ENCODE results near the gene AK1.

The AK1 gene

DNA sequence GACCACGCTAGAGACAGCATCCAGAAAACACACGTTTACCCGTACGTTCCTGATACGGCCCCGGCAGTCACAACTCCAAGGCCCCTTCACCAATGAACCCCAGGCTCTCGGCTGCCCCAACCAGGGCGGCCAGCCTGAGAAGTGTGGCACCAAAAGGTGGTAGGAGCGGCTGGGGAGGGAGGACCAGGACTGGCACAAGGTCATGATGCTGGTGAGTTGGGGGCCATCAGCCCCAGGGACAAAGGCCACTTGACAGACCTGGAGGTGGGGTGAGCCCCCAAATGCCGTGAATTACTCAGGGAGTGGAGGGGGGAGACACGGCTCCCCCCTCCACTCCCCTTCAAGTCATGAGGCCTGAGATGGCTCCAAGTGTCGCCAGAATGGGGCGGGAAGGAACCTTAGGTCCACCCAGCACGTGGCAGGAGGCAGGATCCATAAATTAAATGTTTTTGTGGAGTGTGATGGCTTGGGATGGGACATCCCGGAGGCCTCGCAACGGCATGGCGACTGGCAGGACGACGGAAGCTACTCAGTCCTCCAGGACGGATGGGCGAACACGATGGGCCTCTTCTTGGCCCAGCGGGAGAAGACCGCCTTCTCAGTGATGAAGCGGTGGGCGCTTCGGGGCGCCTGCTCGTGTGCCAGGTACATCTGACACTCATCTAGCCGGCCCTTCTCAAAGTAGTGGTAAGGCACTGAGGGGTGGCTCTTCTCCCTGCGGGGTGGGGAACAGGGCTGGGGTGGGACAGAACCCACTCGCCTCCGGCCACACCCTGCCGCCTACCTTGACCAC, 30.6 kb upstream of the AK1 start:
- DNase-seq = no peak

DNA sequence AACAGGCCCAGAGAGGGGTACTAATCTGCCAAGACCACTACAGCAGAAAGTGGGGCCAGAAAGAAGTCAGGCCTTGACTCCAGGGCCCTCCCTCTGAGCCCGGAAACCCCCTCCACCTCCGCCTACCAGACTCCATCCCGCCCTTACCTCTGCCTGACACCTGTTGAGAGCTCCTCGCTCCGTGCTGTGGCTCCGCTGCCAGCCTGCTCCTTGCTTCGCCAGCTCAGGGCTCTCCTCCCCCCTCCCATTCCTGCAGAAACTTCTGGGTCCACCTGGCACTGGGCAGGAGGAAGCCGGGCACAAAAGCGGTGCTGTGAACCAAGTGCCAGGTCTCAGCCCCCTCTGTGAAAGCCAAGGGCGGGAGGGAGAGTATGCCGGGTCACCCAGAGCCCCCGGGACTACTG, 28.3 kb upstream of the AK1 start:
- DNase-seq = no peak

DNA sequence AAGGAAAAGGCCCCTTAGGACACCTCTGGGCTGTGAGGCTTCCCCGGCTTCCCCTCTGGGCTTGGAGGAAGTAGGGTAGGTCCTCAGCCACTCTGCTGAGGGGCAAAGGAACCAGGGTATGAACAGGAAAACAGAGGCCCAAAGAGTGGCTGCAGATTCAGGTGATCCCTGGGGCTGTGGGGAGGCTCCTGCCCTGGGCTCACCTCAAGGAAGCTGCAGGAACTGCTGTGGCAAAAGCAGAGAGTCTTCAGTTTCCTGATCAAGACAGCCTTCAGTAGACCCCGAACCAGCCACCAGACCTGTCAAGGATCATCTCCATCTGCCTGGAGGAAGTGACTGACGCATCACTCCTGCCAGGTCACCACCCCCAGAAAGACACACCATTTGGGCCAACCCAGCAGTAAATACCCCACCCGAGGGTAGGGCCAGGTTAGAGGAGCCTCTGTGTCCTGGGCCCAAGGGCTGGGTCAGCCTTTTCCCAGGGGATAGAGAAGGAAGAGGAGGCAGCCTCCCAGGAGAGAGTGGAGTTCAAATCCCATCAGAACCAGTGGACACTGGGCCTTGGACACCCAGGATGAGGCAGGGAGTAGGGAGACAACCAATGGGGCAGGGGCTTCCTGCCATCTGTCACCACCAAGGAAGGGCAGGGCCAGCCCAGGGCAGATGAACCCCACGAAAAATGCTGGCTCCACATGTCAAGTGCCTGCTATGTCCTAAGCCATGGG, 27.7 kb upstream of the AK1 start:
- no peak for DNase-seq

DNA sequence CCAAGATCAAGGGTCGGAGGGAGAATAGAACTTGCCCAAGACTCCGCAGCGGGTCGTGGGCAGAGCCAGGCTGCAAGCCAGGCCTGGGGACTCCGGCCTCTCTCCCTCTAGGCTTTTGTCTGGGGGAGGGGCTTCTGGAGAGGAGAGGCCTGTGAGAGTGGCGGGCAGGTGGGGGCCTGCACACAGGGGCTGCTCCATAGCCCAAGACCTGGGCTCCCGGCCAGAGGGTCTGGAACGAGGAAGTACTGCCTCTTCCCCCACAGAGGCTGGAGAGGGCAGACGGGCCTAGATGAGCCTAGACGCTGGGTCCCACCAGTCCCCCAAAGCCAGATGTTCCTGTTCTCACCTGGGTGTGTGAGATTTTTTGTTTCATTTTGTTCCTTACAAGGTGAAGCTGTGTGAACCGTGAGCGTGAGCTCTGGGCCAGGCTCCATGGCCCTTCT, 27.1 kb upstream of the AK1 start:
- DNase-seq = no peak

DNA sequence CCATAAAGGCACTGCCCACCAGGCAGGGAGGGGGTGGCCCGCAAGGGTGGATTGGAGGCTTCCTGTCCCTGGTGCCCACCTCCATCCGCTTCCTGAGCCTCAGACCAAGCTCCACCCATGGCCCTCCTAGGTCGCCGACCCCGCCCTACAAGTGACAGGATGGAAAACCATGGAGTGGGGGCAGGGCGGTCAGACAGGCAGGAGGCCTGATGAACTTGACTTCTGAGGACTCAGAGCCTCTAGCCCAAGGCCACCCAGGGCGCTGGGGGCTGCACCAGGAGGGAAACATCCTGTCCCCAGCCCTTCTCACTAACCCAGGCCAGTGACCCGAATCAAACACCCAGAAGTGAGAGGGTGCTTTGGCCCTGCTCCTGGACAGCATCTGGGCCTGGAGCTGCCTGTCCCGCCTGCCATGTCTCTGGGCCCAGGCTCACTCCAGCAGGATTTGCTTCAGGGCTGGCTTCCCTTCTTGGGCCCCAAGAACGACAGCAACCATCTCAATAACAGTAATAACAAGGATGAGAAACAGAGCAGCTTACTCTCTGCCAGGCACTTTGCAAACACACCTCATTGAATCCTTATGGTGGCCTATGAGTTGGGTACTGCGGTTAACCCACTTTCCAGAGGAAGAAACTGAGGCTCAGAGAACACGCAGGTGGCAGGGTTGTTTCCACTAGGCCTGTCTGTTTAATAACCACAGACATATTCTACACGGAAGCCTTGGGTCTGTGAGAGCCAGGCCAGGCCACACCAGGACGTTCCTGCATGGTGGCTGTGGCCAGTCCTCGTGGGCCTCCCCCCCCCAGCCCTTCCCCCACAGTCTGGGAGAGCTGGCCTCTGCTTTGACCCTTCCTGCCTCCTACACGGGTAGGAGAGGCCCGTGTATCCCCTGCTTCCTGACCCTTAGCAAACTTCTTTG, 26.3 kb upstream of the AK1 start:
- DNase-seq = peak; percentile 85

DNA sequence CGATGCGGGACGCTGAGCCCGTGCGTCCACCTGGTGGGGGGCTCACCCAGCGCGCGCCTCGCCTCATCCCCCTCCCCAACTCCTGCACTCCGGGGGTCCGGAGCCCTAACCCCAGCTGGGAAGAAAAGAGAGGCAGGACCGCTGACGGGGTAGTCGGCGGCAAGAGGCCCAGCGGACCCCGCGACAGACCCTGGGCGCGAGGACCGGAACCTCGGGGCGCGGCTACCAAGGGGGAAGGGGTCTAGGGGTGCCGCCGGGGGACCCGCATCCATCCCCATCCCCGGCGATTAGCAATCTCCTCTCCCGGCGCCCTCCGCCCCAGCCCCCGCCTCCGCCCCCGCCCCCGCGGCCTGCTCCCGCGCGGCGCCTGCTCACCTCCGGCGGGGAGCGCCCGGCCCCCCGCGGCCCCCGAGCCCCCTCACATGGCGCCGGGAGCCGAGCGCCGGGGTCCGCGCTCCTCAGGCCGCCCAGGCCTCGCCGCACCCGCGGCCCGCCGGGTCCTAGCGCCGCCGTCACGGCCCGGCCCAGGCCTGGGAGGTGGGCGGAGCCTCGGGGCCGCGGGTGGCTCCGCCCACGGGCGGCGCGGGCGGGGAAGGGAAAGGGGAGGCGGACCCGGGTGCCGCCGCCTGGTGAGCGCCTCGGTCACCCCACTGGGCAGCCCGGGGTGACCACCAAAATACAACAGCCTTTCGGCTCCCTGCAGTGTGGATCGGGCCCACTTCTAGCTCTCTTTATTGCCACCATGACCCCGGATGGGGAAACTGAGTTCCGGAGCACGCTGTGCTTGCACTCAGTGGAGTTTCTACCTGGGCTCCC, 21.9 kb upstream of the AK1 start, which contains the start of gene ST6GALNAC6:
ST6GALNAC6 (minus strand) TSS at position 476 of the 816 bp plus-strand sequence. CDS start 1,622 bp downstream, outside the sequence.
- peak; percentile 72 for DNase-seq

DNA sequence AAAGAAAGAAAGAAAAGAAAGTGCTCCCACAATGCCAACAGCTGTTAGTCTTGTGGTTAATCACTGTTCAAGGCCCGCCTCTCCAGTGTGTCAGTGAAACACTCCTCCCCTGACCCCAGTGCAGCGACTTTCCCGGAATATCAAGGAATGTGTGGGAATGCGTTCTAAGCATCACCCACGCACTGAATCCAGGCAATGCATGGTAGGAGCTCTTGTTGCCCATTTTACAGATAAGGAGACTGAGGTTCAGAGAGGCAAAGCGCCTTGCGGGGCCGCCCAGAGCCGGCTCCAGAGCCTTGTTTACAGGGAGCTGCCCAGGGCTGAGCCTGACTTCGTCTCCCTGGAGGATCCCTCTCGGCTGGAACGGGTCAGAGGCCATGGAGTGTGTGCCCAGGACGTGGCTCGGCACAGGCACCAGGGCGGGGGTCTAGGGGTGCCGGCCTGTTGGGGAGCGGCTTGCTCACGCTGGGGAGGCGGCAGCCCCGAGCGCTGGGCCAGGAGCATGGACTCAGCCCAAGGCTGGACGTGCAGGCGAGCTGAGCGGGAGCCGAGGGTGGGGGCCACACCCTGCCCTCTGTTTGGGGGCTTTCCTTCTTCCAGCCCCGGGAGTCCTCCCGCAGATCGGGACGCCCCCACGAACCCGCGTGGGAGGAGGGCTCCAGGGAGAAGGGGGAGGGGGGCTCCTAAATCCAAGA, 21.1 kb upstream of the AK1 start:
- no peak for DNase-seq

DNA sequence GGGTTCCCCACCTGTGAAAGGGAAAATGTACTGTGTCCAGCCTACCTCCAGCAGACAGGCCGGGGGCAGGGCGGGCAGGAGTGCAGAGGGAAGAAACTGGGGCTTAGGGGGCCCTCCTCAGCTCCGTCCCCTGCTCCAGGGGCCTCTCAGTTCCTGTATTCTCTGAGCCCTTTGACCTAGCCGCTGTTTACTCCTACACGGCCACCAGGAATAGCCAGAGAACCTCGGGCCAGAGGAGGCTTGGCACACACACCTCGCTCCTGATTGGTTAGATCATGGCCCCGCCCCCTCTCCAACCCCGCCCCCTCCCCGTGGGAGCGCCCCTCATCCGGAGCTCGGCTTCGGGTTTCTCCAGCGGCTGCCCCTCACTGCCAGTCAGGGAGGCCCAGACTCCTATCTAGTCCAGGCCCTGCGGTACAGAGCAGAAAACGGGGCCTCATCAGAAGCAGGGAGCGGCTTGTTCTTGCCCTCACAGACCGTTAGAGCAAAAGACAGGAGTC, 19.8 kb upstream of the AK1 start:
- DNase-seq = no peak

DNA sequence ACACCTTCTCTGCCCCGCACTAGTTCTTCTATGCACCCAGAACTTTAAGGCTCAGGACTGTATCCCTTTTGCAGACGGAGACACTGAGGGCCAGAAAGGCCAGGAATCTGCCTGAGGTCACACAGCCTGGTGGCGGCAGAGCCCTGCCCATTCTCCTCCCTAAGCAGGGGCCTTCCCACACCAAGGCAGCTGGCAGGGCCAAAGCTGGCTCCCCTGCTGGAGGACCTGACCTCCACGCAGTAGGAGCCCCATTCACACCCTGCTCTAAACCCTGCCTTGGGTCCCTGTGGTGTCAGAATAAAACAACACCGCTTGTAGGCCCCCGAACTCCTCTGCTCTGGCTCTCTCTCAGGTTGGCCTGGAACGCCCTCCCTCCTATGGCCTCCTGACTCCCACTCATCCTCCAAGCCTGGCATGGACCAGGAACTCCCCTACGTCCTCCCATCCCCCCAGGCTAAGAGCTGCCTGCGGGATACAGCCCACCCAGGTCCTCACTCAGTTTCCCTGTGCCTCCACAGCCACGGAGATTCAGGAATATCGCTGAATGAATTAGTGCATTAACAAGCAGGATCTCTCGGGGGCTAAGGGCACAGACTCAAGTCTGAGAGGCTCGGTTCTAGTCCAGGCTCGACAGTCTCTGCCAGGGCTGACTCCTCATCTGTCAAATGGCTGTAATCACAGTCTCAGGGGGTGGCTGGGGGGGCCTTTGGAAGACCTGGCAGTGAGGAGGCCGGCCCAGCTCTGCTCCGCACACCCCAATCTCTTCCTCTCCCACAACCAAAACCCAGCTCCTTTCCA, 19.1 kb upstream of the AK1 start:
- no peak for DNase-seq

DNA sequence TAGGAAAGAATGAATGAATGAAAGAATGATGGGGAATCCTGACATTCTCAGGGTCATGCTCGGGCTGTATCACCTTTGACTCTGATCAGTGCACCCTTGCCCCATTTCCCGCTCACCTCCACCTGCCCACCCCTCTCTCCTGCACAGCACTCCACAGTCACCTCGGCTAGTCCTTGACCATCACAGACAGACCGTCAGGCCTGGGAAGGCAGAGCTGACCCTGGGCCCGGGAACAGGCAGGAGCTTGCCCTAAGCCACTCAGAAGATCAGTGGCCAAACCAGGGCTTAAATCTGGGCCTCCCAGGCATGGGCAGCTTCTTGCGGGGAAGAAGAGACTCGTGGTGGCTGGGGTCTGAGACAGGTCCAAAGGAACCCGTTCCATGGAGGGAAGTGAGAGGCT, 18.3 kb upstream of the AK1 start:
- DNase-seq = no peak

DNA sequence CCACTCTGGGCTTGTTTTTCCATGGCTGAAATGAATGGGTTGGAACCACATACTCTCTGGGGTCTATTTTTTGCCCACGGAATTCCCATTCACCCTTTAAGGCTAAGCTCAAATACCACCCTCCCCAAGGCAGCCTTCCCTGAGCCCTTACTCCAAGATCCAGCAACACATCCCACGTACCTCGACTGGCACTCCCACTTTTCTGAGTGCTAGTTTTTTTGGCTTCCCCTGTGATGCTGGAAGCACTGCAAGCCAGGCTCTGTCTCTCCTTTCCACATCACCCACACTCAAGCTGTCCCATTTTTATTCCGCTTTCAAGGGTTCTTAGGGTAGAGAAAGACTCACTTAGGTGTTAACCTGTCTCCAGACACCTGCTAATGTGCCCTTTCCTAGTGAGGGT, 15.9 kb upstream of the AK1 start:
- no peak for DNase-seq

DNA sequence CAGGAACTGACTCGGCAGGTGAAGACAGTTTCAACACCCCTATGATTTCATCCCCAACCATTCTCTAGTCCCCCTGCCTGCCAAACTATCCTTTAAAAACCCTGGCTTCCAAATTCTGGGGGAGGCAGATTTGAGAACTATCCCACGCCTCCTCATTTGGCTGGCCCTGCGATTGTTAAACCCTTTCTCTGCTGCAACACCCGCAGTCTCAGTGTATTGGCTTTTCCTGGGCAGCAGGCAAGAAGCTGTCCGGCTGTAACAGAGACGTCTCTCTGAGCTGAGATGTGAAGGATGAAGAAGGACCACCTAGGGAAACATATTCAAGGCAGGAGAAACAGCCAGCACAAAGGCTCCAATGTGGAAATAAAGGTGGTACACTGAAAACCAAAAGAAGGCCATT, 15.4 kb upstream of the AK1 start:
- no peak for DNase-seq

DNA sequence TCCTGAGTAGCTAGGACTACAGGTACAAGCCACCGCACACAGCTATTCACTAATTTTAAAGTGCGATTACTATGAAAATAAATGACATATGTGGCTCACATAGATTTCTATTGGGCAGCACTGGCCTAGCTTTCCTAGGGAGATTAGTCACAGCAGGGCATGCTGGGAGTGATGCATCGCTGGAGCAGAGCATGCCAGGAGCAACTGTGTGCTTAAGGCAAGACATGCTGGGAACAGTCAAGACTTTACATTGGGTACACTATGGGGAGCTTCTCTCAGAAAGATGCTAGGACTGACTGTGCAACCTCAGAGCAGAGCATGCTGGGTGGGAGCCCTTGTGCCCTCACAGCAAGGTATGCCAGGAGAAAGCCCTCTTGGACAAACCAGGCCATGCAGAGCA, 12.6 kb upstream of the AK1 start:
- no peak for DNase-seq

DNA sequence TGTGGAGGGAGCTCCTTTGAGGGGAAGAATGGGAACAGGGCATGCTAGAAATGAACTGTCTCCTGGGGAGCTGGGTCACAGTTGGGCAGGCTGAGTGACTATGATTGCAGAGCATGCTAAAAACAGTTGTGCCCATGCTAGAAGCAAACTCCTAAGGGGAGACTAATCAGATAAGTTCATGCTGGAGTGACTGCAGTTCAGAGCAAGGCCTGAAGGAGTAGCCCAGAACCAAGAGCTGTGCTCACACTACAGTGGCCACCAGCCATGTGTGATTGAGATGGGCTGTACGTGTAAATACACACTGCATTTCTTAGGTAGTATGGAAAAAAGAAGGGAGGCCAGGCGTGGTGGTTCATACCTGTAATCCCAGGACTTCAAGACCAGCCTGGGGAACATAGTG, 10.3 kb upstream of the AK1 start:
- no peak for DNase-seq

DNA sequence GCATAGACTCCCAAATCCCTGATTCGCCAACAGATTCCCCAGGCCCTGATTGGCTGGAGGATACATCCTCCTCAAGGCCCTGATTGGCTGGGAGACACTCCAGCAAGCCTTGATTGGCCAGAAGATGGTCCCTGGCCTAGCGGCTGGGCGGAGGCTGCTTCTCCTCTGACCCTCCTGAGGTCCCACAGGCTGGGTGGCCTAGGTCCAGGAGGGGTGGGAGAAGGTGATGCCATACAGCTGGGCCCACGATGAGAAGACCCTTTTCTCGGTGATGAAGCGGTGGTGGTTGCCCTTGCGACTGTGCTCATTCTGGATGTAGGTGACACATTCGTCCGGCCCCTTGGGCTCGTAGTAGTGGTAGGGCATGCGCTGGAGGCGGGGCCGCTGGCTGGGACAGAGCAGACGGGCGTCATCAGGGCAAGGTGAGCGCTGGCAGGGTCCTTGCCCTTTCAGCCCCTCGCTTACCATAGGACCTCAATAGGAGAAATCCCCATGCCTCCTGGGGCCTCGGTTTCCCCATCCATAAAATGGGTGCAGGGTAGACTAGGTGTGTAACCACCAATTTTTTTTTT, 9.0 kb upstream of the AK1 start:
- DNase-seq = no peak

DNA sequence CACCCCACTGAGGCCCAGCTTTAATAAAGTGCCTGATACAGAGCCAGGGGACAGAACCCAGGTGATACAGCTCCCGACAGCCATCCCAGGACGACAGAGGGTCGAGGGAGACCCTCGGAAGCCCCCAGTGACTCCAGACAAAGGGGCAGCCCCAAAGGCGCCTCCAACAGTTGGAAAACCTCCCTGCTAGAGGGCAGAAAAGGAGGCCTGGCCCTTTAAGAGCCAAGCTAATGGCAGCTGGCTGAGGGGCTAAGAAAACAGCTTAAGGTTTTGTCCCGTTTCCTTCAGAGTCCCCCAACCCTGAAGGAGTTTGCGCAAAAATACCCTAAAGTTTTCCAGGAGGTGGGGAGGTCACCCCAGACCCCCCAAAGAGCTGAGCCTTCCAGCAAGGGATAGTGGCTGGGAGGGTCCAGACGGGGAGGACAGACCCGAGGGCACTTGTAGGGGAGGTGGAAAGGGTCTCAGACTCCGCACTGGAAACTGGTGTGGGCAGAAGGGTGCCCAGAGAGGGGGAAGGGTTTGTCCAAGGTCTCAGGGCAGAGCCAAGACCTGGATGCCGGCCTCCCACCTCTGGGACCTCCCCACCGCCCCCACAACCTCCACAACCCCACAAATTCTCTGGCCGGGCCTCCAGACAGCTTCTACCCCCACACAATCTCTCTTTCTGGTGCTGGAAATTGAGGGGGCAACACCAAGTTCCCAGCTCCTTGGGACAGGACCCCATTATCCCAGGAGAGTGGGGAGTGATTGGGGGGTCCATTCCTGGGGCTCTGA, 8.2 kb upstream of the AK1 start:
- DNase-seq = no peak

DNA sequence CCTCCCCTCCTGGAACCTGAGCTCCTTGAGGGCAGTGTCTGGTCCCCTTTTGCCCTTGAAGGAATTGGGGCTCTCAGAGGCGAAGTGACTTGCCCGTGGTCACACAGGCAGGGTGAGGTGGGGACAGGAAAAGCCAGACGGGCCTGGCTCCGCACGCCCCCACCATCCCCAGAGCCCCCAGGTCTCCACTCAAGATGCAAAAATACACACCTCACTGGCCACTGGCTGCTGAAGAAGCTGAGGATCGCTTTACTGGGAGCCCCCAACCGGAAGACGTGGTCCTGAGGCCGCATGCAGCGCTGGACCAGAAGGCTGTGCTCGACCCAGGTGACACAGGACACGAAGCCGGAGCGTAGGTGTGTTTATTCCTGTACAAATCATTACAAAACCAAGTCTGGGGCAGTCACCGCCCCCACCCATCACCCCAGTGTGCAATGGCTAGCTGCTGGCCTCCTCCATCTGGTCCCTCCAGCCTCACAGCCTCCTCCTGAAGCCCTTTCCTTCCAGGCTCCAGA, 7.6 kb upstream of the AK1 start:
- no peak for DNase-seq

DNA sequence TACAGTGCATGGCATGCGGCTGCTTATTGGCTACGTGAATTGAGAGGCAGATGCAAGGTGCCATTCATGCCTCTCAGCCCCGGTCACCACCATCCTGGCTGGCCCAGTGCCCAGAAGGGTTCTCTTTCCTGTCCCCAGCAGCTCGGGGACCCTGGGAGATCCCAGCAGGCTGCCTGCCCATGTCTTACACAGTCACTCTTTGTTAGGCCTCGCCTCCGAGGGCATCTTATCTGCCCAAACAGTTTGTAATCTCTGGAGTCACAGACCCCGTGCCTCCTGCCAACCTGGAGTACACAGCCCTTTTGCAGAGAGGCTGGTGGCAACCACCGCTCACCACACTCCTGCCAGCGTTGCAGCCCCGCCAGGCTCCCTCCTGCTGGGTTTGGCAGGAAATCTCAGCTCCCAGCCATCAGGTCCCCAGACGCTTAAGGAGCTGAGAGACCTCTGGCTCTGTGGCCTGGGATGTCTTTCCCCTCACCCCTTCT, 7.0 kb upstream of the AK1 start:
- no peak for DNase-seq

DNA sequence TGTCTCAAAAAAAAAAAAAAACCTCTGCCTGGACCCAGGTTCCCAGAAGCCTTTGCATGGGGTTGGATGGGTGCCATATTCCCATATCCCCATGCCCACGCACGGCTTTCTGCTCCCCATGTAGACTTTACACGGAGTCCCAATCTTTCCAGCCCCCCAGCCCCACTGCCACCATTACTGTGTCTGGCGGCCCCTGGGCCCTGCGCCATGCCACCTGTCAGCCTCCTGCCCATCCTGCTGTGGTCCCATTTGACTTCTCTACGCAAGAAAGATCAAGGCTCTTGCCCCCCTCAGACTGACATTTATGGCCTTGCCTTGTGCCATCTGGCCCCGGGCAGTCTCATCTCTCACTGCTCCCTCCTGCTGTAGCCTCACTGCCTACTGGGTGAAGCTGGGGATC, 6.5 kb upstream of the AK1 start:
- DNase-seq = no peak

All from stimulated activated CD4-positive, alpha-beta T cell treated with anti-CD3 and anti-CD28 coated beads, Interleukin-1b, Interleukin-23, amount 100 ng/mL, for 48 hours (primary cell).